NOMO-1 (cell line): ENCODE data around the gene MST1.
"Not testable (repeated sequence)": the region's sequence is repeated elsewhere in the genome, so short reads cannot be mapped to it uniquely, and the experiment has no call there.

Source experiments
- DNase-seq, 2 experiments: peaks; one replicate each; lab custom pipeline; 2025; ENCODE audit not compliant: unreplicated experiment in 2 of 2; lab: John Stamatoyannopoulos, UW

The MST1 gene

DNA sequence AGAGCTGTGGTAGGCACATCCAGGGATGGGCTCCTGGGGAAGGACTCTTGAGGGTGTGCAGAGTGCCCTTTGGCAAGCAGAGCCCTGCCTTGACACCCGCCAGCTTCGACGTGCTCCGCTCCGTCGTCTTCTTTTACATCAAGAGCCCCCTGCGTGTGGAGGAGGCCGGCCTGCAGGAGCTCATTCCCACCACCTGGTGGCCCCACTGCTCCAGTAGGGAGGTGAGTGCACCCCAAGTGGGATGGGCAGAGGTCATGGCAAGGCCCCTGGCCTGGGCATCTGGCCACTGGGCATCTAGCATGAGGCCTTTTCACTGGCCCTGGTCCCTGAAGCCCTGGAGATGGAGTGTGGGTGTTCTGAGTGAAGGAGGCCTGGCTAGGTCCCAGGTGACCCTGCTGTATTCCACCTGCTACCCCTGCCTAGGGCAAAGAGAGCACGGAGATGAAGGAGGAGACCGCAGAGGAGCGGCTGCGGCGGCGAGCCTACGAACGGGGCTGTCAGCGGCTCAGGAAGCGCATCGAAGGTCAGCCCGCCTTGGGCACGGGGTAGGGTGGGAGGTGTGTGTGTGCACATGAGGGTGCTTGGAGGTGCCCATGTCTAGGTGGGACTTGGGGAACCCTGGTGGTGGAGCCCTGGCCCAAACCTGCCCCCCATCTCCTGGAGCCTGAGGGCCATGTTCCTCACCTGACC, 12.3 kb upstream of the MST1 start:
- DNase-seq, result no peak

GRCh38 chr3:49700453-49701128, 11.3 kb upstream of the MST1 start:
- DNase-seq, result no peak

DNA sequence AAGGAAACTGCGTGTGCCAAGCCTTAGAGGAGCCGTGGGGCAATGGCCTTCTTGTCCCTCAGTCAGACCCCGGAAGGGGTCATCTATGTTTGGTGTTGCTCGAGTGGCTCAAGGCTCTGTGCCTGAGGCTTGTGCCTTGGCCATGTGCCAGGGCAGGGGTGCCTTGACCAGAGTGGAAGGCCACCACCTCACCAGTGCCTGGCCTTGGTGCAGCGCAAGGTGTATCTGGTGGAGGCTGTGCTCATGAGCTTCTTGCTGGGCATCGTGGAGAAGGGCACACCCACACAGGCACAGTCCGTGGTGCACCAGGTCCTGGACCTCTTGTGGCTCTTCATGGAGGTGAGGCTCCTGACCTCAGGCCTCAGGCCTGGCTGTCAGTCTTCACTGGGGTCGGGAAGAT, 10.7 kb upstream of the MST1 start:
- DNase-seq, result no peak

DNA sequence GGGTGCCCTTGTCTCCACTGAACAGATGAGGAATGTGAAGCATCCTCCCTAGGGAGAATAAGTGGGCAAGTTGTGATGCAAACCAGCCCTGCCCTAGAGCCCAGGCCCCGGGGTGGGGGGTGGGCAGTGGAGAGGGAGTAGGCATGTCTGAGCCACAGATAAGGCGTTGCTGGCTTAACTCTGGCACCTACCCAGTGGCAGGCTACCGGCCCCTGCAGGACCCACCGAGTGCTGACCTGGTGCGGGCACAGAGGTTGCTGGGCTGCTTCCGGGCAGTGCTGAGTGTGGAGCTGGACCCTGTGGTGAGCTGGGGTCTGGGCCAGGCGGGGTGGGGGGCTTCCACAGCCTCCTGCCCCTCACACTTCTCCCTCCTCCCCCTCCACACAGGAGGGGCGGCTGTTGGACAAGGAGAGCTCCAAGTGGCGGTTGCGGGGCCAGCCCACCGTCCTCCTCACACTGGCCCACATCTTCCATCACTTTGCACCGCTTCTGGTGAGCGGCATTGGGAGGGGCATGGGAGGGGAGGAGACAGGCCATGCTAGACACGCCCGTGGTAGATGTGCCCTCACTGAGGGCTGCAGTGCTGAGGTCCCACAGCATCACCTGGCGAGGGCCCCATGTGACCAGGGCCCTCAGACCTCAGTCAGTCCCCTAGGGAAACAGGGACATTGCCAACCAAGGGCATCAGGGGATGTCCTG, 10.2 kb upstream of the MST1 start:
- no peak for DNase-seq

- DNase-seq, result not testable (repeated sequence)
These were observed 6.2 kb upstream of the MST1 start for GRCh38 chr3:49695350-49696015.

- not testable (repeated sequence) for DNase-seq
These were observed 5.3 kb upstream of the MST1 start for GRCh38 chr3:49694409-49695070.

GRCh38 chr3:49691481-49691880, 2.2 kb upstream of the MST1 start:
- not testable (repeated sequence) for DNase-seq

GRCh38 chr3:49690856-49691255, 1.6 kb upstream of the MST1 start:
- DNase-seq, result not testable (repeated sequence)

GRCh38 chr3:49689908-49690624, 792 bp upstream of the MST1 start:
- not testable (repeated sequence) for DNase-seq

GRCh38 chr3:49688338-49689045, 782 bp downstream of the MST1 start:
- DNase-seq, result not testable (repeated sequence)

GRCh38 chr3:49687424-49687795, 1.9 kb downstream of the MST1 start:
- DNase-seq, result not testable (repeated sequence)

- not testable (repeated sequence) for DNase-seq
These were observed 2.4 kb downstream of the MST1 start for GRCh38 chr3:49686769-49687423.

GRCh38 chr3:49686346-49686745, 2.9 kb downstream of the MST1 start:
- DNase-seq, result not testable (repeated sequence)

GRCh38 chr3:49685846-49686245, 3.4 kb downstream of the MST1 start:
- not testable (repeated sequence) for DNase-seq

- DNase-seq, result not testable (repeated sequence)
These were observed 4.2 kb downstream of the MST1 start for GRCh38 chr3:49685103-49685502.

DNA sequence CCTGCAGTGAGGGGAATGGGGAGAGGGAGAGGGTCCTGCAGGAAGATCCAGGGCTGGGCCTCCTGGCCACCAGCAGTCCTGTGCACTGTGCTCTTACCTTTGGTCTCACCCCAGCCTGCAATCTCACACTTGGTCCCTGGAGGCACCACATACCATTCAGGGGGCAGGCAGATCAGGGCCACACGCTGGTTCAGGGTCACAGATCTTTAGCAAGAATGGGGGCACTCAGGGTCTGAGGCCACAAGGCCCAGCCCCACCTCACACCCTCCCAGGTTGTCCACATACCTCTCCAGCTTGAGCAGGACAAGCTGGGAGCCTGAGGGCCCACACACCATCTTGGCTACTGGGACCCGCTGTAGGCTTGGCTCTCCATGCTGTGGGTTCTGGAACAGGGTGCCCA, 4.8 kb downstream of the MST1 start:
- DNase-seq, result not testable (repeated sequence)

DNA sequence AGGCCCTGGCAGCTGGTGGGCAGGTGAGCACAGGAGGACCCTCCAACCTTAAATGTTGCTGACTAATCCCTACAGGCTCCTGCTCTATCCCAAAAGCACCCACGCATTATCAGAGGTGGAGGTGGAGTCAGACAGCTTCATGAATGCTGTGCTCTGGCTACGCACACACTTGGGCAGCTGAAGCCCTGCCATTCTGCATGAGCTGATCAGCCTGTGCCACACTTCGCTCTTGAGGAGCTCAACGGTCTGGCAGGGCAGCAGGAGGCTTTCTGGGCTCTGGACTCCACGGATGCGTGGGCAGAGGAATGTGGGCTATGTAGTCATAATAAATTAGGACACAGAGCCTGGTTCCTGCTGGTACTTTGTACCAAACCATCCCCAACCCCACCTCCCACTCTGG, 6.1 kb downstream of the MST1 start:
- DNase-seq, result no peak

GRCh38 chr3:49681543-49681942, 7.7 kb downstream of the MST1 start:
- no peak for DNase-seq

GRCh38 chr3:49681232-49681522, 8.1 kb downstream of the MST1 start:
- no peak for DNase-seq
